Right renal pelvis (tissue), 4 donors: ENCODE results near the gene PHYKPL. TPM values are rescaled to one million over a fixed set of nuclear protein-coding genes. Genes with fewer than 3 reads are reported as not detected.

Experiments used
- DNase-seq, 4 donors: peaks; one replicate each; pipeline ENCODE4 v3.0.0-alpha.2; 2013; ENCODE audit warnings: low read depth in 4 of 4, low spot score in 3 of 4, missing footprints in 1 of 4
- polyA plus RNA-seq, 4 donors: library from polyadenylated mRNA; unstranded; fragments of 120-200 nt; gene quantifications; one replicate each; pipeline ENCODE4 v1.2.1, GENCODE V29; 2013; ENCODE audit not compliant: insufficient read length in 4 of 4

The PHYKPL gene
- polyA plus RNA-seq, 4 donors = 62.8 to 78.4 (median 67.7) TPM

DNA sequence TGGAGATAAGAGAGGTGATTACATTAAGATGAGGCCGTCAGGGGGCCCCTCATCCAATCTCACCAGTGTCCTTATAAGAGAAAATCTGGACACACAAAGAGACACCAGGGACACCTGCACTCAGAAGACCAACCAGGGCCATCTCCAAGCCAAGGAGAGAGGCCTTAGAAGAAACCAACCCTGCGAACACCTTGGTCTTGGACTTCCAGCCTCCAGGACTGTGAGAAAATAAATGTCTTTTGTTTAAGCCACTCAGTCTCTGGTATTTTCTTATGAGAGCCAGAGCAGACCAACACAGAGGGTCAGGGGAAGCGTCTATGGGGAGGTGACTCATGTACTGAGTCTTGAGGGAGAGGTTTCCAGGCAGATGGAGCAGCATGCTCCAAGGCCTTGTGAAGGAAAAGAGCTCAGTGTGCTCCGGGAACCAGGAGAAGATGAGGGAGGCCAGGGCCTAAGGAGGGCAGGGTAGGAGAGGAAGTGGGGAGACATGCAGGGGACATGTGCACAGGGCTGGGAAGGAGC, 5.4 kb downstream of the PHYKPL start:
- no peak for DNase-seq

DNA sequence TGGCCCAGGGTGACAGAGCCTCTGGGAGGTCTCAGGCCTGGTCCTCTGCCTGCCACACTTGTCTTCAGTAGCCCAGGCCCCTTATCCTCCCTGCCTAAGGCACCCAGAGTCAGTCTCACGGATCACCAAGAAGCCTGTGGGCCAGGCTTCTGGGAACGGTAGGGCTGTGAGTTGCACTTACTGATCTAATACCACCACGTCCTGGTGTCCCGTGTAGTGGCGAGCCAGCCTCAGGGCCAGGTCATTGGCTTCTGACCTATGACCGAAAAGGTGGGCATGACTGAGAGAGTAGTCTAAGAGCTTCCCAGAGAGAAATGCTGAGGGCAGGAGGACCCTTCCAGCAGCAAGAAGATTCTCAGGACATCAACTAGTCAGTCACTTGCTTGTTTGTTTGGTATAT, 7.4 kb downstream of the PHYKPL start:
- DNase-seq = no peak

DNA sequence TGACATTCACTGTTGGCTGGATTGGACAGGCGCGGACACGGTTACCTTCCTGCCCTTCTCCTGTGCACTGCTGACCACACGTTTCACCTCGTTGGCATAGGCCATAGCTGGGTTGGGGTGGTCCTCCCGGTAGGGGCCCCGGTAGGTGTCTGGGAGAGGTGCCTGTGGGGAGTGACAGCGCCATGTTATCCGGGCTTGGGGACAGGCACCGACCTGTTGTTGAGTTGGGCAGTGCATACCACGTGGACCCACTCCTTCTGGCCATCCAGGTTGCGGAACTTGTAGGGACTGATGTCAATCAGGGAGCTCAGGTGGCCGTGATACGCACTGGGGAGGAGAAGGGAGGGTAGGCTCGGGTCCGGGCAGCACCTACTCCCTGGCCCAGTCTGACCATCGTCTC, 8.2 kb downstream of the PHYKPL start:
- DNase-seq = no peak

DNA sequence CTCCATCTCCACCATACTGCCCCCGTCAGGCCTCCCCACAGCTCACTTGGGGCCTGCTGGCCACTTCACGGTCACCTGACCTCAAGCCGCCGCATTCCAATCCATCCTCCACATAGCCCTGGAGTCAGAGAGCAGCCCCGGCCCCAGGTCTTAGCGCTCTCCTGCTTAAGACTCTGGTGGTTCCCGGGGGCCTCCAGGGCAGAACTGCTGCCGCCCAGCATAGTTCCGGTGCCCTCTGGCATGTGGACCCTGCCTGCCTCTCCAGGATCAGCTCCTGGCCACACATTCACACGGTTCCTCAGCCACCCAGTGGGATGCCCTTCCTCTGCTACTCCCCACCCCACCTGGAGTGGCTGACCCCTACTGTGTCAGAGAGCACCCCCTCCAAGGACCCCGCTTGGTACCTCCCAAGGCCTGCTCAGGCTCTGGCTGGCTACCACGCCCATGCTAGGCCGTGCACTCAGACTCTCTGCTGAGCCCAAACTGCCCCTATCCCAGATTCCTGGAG, 8.7 kb downstream of the PHYKPL start:
- DNase-seq = no peak

DNA sequence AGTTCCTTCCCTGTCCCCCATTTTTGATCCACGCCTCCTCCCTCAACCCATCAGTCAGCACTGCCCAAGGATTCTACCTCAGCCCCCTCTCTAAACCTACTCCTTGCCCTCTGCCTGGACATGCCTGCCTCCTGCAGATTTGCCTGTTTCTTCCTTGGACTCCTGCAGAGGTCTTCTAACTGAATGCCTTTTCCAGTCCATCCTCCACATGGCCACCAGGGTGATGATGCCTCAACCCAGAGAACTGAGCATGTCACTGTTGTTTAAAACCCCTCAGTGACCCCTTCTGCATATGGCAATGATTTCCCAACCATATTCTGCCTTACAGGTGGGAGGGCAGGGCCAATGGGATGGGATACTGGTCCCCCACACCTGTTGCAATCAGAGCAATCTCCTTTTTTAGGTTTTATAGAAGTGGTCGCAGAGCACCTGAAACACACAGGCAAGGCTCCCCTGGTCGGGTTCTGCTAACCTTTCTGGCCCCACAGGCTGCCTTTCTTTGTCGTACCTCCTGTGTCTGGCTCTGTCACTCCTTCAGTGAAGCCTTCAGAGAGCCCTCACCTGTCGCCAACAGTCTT, 9.3 kb downstream of the PHYKPL start:
- no peak for DNase-seq

DNA sequence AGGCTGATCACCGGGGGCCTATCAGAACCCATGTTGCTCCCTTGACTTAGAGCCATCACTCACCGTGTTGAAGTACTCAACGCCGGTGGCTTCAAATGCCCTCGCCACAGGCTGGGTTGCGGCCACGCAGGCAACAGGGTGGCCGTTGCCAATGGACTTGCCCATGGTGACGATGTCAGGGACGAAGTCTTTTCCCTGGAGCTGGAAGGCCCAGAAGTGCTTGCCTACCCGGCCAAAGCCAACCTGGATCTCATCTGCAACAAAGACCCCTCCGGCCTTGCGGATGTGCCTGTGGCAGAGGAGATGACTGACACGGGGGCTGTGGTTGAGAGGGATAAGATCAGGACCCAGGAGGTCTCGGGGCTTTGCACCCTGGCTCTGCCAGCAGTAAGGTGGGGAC, 10.3 kb downstream of the PHYKPL start:
- no peak for DNase-seq

DNA sequence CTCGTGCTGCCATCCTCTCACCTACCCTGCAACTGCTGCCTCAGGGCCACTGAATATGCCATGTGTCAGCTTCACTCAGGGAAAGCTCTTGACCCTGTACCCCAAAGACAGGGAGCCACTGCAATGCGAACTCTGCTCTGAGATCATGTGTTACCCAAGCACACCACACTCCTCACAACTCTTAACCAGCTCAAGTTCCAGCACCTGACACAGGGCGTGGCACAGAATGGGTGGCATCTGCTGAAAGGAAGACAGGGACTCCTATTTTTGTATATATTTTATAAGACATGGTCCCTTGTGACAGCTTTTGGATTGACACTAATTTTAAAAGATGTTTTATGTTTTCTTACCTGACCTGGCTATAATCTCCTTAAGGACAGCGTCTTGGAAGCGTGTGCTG, 10.7 kb downstream of the PHYKPL start:
- no peak for DNase-seq

DNA sequence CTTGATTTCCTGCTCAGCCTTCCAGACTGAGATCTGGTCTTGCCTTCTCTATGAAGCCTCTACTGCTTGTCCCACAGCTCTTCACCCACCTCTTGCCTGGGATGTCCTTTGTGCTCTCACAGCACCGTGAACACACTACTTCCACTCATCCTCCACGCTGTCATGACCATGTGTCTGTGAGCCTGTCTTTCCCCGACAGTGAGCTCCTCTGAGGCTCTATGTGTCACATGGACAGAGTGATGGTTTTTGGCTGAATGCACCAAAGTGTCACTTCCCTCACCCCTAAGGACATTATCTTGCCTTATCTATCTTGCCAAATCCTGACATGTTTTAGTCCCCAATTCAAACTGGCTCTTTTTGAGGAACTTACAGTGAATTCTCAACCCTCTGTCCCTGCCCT, 11.3 kb downstream of the PHYKPL start:
- no peak for DNase-seq

DNA sequence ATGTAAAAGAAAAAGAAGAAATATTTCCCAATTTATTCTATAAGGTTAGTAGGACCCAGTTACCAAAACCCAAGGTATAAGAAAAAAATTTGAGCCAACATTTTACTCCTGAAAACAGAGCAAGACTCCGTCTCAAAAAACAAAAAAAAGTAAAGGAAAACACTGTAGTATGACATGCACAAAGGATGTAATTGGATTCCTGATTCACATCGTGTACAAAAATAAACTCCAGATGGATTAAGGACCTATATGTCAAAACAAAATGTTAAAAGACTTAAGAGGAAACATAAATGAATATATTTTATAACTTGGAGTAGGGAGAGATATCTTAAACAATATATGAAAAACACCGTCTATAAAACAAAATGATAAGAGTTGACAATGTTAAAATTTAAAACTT, 13.8 kb downstream of the PHYKPL start:
- DNase-seq = no peak

DNA sequence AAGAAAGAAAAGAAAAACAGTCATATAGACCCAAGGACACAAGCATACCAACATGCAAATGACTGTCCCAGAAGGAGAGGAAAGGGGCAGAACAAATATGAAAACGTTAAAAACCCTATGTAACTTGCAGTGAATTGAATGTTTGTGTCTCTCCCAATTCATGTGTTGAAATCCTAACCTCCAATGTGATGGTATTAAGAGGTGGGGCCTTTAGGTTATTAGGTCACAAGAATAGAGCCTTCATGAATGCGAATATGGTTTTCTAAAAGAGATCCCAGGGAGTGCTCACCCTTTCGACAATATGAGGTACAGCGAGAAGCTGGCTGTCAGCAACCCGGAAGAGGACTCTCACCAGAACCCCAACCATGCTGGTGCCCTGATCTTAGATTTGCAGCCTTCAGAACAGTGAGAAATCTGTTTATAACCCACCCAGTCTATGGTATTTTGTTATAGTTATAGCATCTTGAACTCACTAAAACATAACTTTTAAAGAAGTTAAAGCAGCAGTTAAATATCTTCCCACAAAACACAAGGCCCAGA, 14.3 kb downstream of the PHYKPL start:
- no peak for DNase-seq

DNA sequence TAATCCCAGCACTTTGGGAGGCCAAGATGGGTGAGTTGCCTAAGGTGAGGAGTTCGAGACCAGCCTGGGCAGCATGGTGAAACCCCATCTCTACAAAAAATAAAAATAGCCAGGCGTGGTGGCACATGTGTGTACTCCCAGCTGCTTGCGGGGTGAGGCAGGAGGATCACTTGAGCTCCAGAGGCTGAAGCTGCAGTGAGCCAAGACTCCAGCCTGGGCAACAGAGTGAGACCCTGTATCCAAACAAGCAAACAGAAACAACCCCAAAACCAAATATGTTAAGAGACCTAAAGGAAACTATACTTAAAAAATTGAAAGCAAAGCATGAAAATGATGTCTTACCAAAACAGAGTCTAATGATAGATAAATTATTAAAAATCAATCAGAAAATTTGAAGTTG, 15.8 kb downstream of the PHYKPL start:
- no peak for DNase-seq

DNA sequence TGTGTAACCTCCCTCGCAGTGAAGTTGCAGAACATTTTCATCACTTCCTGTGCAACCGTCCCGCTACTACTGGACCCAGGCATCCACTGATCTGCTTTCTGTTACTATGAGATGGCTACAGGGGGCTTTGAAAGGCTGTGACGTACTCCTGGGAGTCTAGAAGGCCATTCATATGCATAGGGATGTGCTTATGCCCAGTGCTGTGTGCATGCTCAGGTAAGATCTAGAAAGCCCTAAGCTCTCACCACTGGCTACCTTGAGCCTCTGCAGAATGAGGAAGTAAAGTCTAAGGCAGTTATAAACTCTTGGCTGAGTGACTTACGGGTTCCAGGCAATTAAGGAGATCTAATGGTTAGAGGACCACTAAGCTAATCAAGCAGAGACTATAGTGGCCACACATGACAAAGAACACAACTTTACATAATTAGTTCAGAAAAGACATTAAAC, 16.5 kb downstream of the PHYKPL start:
- no peak for DNase-seq

DNA sequence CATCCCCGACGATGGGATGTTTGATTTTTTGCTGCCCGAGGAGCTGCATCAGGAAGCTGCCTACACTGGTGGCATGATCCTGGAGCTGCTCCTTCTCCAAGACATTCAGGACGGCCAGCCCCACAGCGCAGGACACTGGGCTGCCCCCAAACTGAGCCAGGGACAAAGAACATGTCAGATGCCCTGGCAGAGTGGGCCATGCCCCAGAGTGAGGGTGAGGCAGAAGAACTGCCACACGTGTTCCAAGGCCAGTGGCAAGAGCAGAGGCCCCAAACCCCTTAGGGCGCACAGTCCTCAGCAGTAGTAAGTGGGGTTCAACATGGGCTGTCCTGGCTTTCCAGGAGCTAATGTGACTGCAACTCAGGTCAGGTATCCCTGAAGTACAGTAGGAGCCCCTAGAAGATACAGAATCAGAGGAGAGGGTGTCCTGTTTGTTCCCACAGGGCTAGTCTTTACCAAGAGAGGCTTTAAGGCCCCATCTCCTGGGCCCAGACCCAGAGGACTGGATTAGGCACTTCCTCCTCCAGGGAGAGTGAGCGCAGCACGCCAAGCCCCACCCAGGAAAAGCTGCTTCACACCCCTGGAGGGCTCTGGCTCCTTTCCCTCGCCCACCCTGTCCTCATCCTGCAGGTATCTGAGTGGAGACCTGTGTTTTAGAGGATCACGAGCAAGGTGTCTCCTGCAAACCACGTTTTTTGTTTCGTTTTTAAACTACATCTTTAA, 17.2 kb downstream of the PHYKPL start:
- DNase-seq = no peak

DNA sequence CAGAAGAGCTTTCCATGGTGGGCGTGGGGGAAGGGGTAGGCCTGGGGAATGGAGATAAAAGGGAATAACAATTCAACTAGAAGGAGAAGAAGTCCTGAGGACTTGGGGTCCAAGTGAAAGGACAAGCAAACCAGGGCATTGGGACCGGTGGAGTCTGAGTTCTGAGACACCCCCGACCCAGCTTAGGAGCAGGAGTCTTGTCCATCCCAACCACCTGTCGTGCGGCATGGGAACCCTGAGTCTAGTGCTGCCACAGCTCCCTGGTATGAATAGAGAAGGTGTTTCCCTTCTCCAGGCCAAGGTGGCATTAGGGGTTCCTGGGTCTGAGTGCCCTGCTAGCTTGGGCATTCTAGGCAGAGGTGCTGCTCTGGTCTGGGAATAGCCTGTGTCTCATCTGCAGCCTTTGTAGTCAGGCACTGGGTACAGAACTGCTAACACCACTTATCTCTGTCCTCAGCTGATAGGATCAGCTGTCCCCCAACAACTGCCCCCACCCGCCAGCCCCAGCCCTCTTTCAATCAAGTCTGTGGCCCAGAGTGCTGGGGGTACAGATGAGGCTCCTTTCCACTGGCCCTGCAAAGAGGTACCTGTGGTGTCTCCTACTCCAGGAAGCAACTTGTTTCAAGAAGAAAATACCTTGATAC, 18.3 kb downstream of the PHYKPL start:
- no peak for DNase-seq

DNA sequence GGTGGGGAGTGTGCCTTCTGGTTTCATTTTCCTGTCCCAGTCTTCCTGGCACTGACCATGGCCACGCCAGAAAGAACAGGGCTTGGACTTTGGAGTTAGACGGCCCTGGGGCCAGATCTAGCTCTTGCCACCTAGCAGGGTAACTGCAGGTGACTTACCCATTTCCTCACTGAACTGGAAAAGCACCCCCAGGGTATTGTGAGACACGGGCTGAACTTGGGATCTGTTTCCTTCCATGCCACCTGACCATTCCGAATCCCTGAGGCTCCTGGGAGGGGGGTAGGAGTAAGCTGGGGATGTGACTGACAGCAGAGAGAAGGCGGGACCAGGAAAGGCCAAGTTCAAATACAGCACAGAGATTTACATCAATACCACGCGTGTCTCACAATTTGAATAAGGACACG, 18.9 kb downstream of the PHYKPL start:
- DNase-seq = no peak

DNA sequence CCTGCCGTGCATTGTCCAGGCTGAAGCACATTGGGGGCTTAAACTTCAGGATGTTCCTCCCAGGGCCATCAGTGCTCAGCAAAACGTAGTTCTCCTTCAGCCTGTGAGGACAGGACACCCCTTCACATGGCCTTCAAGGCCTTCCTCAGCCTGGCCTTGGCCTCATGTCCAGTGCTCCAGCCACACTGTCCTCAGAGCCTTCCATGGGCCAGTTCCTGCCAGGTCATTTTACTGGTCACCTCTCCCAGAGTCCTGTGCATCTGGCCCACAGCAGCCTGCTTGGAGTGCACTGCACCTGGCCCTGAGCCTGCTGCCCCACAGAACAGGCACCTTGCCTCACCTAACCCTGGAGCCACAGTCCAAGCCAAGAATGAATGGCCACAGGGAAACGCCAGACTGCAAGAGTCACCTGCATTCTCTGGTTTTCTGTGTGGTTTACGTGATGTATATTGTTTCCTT, 19.6 kb downstream of the PHYKPL start:
- no peak for DNase-seq

DNA sequence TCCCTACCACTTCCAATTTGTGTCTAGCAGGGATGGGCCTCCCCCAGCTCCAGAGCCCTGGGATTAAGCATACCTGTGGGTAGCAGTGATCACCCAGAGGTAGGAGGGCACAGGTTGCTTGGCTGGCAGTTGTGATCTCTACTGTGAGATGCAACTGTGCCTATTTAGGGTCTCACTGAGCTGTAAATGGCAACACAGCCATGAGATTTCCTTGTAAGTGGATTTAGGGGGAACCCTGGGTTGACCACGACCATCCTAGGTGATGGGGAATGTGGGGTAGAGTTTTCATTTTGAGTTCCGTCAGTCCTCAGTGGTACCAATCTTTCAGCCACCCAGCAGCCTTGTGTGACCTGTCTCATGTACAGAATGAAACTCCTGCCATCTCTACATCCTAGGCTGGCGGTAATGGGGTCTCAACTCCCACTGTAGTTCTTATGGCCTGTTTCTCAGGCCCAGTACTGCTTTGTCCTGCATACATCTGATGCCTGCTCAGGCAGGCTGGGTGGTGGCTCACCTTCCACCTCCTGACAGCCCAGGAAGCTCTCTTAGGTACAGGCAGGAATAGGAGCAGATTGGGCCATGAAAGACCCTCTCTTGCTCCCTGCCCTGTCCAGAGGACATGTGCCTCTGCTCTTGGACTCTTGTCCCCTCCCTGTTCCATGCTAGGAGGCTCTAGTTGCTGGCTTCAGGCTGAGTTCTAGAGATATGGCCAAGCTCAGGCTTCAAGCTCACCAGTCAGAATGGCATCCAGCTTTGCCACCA, 20.2 kb downstream of the PHYKPL start:
- no peak for DNase-seq

DNA sequence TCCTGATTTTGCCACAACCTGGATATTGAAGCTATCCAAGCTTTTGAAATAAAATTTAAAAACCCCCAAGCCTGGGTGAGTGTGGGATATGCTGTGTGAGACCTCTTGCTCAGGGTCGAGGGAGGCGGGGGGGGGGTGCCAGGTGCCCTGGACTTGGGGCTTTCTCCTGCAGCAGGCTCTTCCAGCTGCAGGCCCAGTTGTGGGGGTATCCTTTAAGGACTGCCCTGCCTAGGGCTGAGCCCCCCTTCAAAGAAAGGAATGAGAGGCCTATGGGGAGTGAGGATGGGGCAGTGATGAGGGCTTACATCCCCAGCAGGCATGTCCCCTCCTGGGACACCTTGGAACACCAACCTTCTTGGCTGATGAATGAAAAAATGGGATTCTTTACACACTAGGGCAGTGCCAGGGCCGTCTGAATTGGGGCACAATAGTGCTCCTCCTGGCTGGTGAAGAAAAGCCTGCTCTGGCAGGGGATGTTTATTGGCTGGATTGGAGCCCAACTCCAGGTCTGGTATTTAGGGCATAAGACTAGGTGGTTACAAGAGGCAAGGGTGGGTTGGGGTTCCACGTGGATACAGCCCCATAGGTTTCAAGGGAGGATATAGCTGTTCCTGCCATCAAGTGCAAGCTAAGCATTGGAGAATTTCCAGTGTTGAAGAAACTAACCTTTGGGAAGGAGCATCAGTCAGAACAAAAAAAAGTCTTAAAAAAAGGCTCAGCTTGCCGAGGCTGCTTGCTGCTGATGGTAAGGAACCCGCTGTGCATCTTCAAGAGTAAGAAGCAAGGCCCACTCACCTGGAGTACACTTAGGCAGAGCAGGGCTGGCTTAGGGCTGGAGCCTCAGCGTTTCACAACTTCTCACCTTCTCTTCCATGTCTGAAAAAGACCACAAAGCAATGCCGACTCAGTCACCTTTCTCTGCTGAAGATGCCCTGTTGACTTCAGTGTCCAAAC, 21.2 kb downstream of the PHYKPL start:
- no peak for DNase-seq

DNA sequence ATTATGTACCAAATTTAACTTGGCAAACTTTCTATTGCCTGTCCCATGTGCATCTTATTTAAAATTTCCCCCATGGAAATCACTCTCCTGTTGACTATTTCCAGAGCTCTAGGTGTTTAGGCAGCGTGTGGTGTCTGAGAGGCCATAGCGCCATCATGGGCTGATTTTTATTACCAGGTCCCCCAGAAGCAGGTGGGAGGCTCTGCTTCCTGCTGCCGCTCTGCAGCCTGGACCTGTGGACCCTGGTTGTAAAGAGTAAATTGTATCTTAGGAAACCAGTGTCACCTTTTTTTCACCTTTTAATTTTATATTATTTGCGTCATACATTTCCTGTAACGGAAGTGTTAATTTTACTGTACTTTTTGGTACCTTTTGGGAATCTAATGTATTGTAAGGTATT, 21.9 kb downstream of the PHYKPL start:
- DNase-seq = no peak
